ENCODE results near the gene CPD.
"Not testable (repeated sequence)": the region's sequence is repeated elsewhere in the genome, so short reads cannot be mapped to it uniquely, and the experiment has no call there.

The CPD gene

GRCh38 chr17:30415491-30415890, 36.8 kb downstream of the CPD start:
- ChIA-PET CTCF (interaction anchor here (0.9 kb wide), 1 partner anchor 61 kb away, joined by 5 read pairs; the partner anchor contains the start of gene GOSR1), POLR2A (no interaction called here)
- H3K4me3 ChIP-seq (ENCODE audit: low read depth, low read length), result no peak overlapping the region
- TF ChIP-seq, protein P1, sequence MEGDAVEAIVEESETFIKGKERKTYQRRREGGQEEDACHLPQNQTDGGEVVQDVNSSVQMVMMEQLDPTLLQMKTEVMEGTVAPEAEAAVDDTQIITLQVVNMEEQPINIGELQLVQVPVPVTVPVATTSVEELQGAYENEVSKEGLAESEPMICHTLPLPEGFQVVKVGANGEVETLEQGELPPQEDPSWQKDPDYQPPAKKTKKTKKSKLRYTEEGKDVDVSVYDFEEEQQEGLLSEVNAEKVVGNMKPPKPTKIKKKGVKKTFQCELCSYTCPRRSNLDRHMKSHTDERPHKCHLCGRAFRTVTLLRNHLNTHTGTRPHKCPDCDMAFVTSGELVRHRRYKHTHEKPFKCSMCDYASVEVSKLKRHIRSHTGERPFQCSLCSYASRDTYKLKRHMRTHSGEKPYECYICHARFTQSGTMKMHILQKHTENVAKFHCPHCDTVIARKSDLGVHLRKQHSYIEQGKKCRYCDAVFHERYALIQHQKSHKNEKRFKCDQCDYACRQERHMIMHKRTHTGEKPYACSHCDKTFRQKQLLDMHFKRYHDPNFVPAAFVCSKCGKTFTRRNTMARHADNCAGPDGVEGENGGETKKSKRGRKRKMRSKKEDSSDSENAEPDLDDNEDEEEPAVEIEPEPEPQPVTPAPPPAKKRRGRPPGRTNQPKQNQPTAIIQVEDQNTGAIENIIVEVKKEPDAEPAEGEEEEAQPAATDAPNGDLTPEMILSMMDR (IDR thresholded peaks at IDR 0.05; ENCODE audit: insufficient read depth, low read length, missing control alignments), result no peak
- DNase-seq (ENCODE audit: low read depth, low spot score), result no peak

DNA sequence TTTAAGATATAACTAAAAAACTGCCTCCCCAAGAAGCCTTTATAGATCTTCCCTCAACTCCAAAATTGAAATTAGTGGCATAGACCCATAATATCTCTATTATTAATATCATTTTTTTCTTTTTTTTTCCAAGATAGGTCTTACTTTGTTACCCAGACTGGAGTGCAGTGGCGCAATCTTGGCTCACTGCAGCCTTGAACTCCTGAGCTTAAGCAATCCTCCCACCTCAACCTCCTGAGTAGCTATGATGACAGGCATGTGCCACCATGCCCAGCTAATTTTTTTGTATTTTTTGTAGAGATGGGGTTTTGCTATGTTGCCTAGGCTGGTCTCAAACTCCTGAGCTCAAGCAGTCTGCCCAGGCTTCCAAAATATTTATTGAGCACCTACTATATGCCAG, 39.3 kb downstream of the CPD start:
- H3K4me3 ChIP-seq (ENCODE audit: low read depth, low read length); POLR2A ChIA-PET: not testable (repeated sequence)

DNA sequence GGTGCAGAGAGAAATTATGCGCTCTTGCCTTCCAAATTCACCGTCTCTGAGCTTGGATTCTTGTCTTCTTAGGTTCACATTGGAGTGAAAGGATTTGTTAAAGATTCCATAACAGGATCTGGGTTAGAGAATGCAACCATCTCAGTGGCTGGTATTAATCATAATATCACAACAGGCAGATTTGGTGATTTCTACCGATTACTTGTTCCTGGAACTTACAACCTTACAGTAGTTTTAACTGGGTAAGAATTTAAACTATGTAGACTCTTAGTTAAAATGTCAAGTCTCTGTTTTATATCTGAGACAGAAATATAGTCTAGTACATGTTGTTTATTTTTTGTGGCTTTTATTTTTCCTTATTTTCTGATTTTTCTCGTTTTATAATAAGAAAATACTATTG, 42.9 kb downstream of the CPD start:
- DNase-seq (ENCODE audit: low read depth, low spot score), result no peak
- POLR2A ChIA-PET, result no interaction called here
- CTCF ChIA-PET, result interaction anchor here (1.2 kb wide), 1 partner anchor 10 kb away, joined by 3 read pairs; no protein-coding TSS in a partner anchor
- no peak overlapping the region for H3K4me3 ChIP-seq (ENCODE audit: low read depth, low read length)
- TF ChIP-seq, protein P1 (IDR thresholded peaks at IDR 0.05; ENCODE audit: insufficient read depth, low read length, missing control alignments), result no peak

More for the DNA sequence above, 39.3 kb downstream of the CPD start:
- CTCF ChIA-PET; DNase-seq (ENCODE audit: low read depth, low spot score): not testable (repeated sequence)

- TF ChIP-seq, protein P1 (IDR thresholded peaks at IDR 0.05; ENCODE audit: insufficient read depth, low read length, missing control alignments), result no peak
- H3K4me3 ChIP-seq (ENCODE audit: low read depth, low read length), result no peak overlapping the region
- no peak for DNase-seq (ENCODE audit: low read depth, low spot score)
- ChIA-PET CTCF (interaction anchor here (1.2 kb wide), 1 partner anchor 10 kb away, joined by 3 read pairs; no protein-coding TSS in a partner anchor), POLR2A (no interaction called here)
These were observed 43.4 kb downstream of the CPD start for GRCh38 chr17:30422171-30422570.

DNA sequence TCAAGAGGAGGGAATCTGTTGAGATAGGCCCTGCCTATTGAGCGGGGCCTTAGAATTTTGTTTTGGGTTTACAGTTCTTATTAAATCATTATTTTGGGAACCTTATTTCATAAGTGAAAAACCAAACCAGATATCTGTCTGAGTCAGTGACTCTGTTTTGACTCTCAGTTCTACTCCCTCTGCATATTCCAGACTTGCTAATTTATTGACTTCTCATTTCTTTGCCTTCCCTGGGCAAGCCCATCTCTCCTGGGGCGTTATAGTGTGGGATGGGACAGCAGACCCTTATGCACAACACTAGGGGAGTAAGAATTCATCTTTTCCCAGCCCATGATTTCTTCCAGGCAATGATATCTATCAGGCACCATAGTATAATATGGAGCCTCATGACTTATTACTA, 45.7 kb downstream of the CPD start:
- CTCF ChIA-PET, result no interaction called here
- POLR2A ChIA-PET, result no interaction called here
- no peak overlapping the region for H3K4me3 ChIP-seq (ENCODE audit: low read depth, low read length)
- DNase-seq (ENCODE audit: low read depth, low spot score), result no peak
- TF ChIP-seq, protein P1 (IDR thresholded peaks at IDR 0.05; ENCODE audit: insufficient read depth, low read length, missing control alignments), result no peak

- CTCF ChIA-PET, result no interaction called here
- no peak for DNase-seq (ENCODE audit: low read depth, low spot score)
- TF ChIP-seq, protein P1 (IDR thresholded peaks at IDR 0.05; ENCODE audit: insufficient read depth, low read length, missing control alignments), result no peak
- POLR2A ChIA-PET, result interaction anchor here (0.7 kb wide), 1 partner anchor 1132 kb away, joined by 4 read pairs; the partner anchor contains the start of gene NUFIP2
- H3K4me3 ChIP-seq (ENCODE audit: low read depth, low read length), result no peak overlapping the region
These were observed 47.6 kb downstream of the CPD start for GRCh38 chr17:30426292-30426691.

DNA sequence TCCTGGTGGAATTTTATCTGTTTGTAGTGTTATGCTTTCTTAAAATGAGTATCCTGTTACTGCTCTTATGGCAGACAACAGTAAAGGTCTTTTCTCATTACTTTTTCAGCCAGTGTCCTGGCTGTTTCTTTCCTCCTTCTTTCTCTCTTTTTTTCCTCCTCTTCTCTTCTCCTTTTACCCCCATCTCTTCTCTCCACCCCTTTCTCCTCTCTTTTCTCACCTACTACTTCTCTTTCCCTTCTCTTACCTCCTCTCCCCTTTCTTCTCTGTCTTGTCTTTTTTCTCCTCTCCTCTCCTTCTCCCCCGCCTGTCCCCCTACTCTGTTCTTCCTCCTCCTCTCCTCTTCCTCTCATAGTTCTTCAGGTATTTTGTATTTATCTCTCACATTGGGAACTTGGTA, 48.9 kb downstream of the CPD start:
- POLR2A ChIA-PET, result no interaction called here
- CTCF ChIA-PET, result interaction anchor here (0.7 kb wide), 1 partner anchor 88 kb away, joined by 3 read pairs; no protein-coding TSS in a partner anchor
- no peak for DNase-seq (ENCODE audit: low read depth, low spot score)
- TF ChIP-seq, protein P1 (IDR thresholded peaks at IDR 0.05; ENCODE audit: insufficient read depth, low read length, missing control alignments), result no peak
- H3K4me3 ChIP-seq (ENCODE audit: low read depth, low read length), result no peak overlapping the region

All from AG04449 (cell line).